ENCODE results near the gene PNPLA2. TPM values are rescaled to one million over a fixed set of nuclear protein-coding genes. Genes with fewer than 3 reads are reported as not detected.
A peak's percentile ranks its signal among the peaks of the same experiment; 100 is the strongest.

The PNPLA2 gene
- total RNA-seq, 4 donors from 2014 or later: 16.9 to 96.2 (median 37.1) TPM

DNA sequence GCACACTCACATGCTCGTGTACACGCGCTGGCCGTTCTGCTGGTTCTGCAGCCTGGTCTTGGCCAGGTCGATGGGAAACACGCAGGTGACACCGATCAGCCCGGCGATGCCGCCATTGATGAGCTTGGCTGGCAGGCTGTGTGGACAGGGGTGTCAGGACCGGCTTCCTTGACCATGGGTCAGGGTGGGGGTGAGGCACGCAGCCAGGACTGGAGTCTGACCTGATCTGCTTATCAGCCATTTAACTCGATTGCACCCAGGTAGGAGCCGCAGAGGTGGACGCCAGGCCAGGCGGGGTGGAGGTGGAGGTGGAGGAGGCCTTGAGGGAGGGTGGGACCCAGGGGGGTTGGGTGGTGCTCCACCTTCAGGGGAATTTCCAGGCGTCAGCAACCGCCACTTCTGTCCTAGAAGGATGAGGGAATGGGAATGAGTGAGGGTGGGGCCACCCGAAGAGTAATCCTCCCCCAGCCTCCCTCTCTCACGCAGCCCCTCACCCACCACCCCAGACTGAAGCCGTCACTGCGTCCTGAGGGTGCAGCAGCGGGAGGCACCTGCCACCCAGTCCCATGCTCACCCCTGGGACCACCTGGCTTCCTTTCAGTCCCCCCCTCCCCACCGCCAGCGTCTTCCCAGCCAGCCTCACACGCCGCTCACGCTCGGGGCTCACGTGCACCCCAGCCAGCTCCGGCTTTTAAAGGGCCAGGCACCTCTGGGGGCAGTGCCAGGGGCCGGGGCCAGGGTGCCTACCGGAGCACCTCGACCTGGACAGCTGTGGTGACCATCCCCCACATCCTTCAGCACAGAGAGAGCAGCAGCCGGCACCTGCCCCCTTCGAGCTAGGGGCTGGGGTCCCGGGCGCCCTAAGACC, 23.7 kb upstream of the PNPLA2 start:
- intact Hi-C loops (cut with DNase I; ENCODE audit: low total_unique reads): no loop called here
- H3K4me3 ChIP-seq: peak overlapping the region; percentile 61 to 79
- H3K36me3 ChIP-seq: no peaks in the 10 kb centered on the region
- H3K27me3 ChIP-seq: no peaks in the 10 kb centered on the region
- TF ChIP-seq, protein P1, sequence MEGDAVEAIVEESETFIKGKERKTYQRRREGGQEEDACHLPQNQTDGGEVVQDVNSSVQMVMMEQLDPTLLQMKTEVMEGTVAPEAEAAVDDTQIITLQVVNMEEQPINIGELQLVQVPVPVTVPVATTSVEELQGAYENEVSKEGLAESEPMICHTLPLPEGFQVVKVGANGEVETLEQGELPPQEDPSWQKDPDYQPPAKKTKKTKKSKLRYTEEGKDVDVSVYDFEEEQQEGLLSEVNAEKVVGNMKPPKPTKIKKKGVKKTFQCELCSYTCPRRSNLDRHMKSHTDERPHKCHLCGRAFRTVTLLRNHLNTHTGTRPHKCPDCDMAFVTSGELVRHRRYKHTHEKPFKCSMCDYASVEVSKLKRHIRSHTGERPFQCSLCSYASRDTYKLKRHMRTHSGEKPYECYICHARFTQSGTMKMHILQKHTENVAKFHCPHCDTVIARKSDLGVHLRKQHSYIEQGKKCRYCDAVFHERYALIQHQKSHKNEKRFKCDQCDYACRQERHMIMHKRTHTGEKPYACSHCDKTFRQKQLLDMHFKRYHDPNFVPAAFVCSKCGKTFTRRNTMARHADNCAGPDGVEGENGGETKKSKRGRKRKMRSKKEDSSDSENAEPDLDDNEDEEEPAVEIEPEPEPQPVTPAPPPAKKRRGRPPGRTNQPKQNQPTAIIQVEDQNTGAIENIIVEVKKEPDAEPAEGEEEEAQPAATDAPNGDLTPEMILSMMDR (IDR thresholded peaks at IDR 0.05): no peak
- TF ChIP-seq POLR2A (IDR thresholded peaks at IDR 0.05): no peak
- H3K9me3 ChIP-seq: no peaks in the 10 kb centered on the region
- peaks cover 6 to 22% of the 10 kb centered on the region in 2 donors for H3K4me1 ChIP-seq
- no peak for DNase-seq
- H3K27ac ChIP-seq: peak overlapping the region; percentile 87 to 90

DNA sequence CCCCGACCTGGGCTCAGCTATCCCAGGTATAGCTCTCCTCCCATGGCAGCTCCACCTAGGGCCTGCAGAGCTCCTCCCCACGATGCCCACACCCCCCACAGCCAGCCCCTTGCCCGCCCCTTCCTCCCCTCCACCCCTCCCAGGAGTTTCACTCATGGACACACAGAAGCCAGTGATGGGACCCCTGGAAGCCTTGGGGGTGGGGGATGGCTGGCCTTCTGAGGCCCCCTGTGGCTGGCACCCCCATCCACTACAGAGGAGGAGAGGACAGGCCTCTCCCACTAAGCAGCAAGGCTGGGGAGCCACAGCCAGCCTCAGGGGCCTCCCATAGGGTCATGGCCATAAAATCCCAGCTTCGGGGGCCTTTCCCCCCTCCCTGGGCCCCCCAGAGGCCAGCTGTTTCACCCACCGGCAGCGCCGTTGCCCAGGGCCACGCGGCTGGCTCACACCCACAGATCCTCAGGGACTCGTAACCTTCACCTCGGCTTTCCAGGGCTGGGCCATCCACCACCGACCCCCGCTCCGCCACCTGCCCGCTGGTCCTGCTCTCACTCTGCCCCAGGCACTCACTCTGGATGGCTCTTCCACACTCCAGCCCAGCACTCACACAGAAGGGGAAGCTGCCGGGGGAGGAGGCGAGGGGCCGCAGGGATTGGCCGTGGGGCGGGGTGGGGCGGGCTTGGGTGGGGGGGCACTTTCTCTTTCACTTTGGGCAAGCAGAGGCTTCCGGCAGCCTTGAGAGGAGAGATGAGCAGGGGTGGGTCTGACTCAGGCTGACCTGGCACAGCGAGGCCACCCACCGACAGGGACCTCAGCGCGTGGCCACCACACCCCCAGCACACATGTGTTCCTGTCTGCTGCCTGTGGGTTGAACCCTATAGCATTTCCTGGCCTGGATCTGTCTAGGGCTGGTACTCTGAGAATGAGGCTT, 22.8 kb upstream of the PNPLA2 start:
- Histone ChIP-seq H3K27me3 (no peaks in the 10 kb centered on the region), H3K4me1 (peaks cover 6 to 22% of the 10 kb centered on the region in 2 donors), H3K36me3 (no peaks in the 10 kb centered on the region), H3K9me3 (no peaks in the 10 kb centered on the region), H3K27ac (peak overlapping the region; percentile 87 to 90), H3K4me3 (peak overlapping the region; percentile 61 to 79)
- intact Hi-C loops (cut with DNase I; ENCODE audit: low total_unique reads): no loop called here
- TF ChIP-seq, protein P1 (IDR thresholded peaks at IDR 0.05): no peak
- peak in 1 of 2 donors; percentile 29 for TF ChIP-seq POLR2A (IDR thresholded peaks at IDR 0.05)
- peak; percentile 77 to 80 for DNase-seq

DNA sequence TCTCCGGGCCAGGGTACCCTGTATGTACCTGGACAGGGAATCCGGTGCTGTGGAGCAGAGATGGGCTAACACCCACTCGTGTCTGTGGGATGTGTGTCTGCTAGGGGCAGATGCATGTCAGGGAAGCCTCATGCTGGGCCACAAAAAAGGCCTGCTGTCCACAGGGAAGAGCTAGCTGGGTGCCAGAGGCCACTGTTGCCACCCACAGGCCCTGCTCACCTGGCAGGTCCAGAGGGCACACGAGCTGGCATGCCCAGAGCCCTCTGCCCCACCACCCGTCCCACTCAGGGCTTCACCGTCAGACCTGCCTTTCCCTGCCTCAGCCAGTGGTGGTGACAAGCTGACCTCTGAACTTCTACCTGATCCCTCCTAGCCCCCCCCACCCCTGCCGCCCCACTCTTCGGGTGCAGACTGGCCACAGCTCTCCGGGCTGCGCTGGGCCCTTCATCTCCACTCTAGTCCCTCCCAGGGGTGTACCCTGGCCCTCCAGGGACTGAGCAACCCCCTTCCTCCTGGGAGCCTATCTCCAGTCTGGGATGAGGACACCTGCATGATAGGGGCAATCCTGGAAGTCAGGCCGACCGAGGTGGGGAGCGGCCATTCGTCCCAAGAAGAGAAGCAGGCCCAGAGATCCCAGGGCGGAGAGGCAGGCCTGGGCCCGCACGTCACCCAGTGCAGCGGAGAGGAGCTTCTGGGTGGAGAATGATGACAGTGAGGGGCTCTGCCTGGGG, 22.0 kb upstream of the PNPLA2 start:
- intact Hi-C loops (cut with DNase I; ENCODE audit: low total_unique reads): no loop called here
- Histone ChIP-seq H3K27ac (peak overlapping the region; percentile 87 to 90), H3K4me3 (peak overlapping the region; percentile 61 to 79), H3K4me1 (peaks cover 6 to 22% of the 10 kb centered on the region in 2 donors), H3K27me3 (no peaks in the 10 kb centered on the region), H3K36me3 (no peaks in the 10 kb centered on the region), H3K9me3 (no peaks in the 10 kb centered on the region)
- DNase-seq: no peak
- TF ChIP-seq, protein P1 (IDR thresholded peaks at IDR 0.05): no peak
- no peak for TF ChIP-seq POLR2A (IDR thresholded peaks at IDR 0.05)

DNA sequence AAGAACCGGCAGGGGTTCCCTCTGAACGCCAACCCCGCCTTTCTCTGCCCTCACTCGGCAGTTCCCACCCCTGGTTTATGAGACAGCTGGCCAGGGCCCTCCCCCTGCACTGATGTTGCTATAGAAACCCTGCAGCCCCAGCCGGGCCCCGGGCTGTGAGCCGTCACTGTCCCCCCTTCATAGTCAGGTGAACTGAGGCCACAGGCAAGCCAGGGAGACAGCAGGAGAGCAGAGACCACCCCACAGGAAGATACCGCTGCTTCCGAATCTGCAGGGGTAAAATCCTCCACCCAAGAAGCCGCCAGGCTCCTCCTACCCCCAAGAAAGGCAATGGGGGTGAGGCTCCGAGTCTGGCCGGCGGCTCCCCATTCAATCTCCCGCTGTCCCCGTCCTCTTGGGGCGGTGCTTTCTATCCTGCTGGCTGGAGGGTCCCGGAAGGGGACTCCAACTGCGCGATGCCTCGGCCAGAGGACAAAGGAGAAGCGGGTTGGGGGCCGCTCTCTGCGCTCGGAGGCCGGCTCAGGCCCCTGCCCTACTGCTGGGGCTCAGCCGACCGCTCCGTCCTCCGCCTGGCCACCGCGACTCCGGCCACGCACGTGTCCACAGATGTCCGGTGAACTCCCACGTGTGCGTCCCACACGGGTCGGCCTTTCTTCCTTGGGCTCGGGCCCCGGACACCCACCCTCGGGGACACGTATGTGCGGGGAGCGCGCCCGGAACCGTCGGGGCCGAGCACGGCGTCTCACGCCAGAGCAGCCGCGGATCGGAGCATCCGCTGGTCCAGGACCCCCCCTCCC, 21.2 kb upstream of the PNPLA2 start:
- Histone ChIP-seq H3K27ac (peak overlapping the region; percentile 87 to 90), H3K9me3 (no peaks in the 10 kb centered on the region), H3K36me3 (no peaks in the 10 kb centered on the region), H3K4me1 (peaks cover 6 to 22% of the 10 kb centered on the region in 2 donors), H3K4me3 (peak overlapping the region; percentile 61 to 79), H3K27me3 (no peaks in the 10 kb centered on the region)
- intact Hi-C loops (cut with DNase I; ENCODE audit: low total_unique reads): no loop called here
- peak; percentile 77 to 78 for DNase-seq
- TF ChIP-seq, protein P1 (IDR thresholded peaks at IDR 0.05): no peak
- TF ChIP-seq POLR2A (IDR thresholded peaks at IDR 0.05): no peak

Data from uterus (tissue), 4 donors.